Fibroblast of lung (primary cell): Measurements from ENCODE around the gene EFNB1.

Experiments used
- CTCF ChIP-seq, 2 donors: IDR thresholded peaks in 1 of 2; conservative IDR thresholded peaks in 1 of 2; 1 replicate in 1 of 2; 2 replicates in 1 of 2; pipeline ENCODE4 v1.5.1; 2011 to 2012; ENCODE audit warnings: low read length in 2 of 2, control low read depth in 1 of 2, inconsistent platforms in 1 of 2, low read depth in 1 of 2, mild to moderate bottlenecking in 1 of 2
- EZH2 ChIP-seq: IDR thresholded peaks from 2 replicates; pipeline ENCODE4 v1.5.1; 2012; ENCODE audit warnings: low read length, control low read depth, mild to moderate bottlenecking; ENCODE audit errors: missing control alignments

- no peak for TF ChIP-seq CTCF (conservative IDR thresholded peaks at IDR 0.05 in 1 of 2, IDR thresholded peaks at IDR 0.05 in 1 of 2; ENCODE audit: low read depth in 1 of 2, low read length in 2 of 2)
- no peak for TF ChIP-seq EZH2
Observed at GRCh38 chrX:68829582-68830418, 979 bp downstream of the EFNB1 start.
